Neural progenitor cell (in vitro differentiated cells): ENCODE data around the gene EVI5L.

ENCODE experiments used
- CTCF ChIP-seq: fragments of 200-600 bp; sonication (generic); IDR thresholded peaks from 2 replicates; pipeline ENCODE4 v1.5.1; 2017; ENCODE audit warnings: antibody characterized with exemption, mild to moderate bottlenecking
- EZH2 ChIP-seq: fragments of 200-600 bp; sonication (generic); IDR thresholded peaks from 2 replicates; pipeline ENCODE4 v1.6.1; 2017; ENCODE audit warnings: antibody characterized with exemption, mild to moderate bottlenecking, moderate library complexity
- EZH2phosphoT487 ChIP-seq: fragments of 200-600 bp; sonication (generic); IDR thresholded peaks from 2 replicates; pipeline ENCODE4 v1.6.1; 2017; ENCODE audit warnings: antibody characterized with exemption

DNA sequence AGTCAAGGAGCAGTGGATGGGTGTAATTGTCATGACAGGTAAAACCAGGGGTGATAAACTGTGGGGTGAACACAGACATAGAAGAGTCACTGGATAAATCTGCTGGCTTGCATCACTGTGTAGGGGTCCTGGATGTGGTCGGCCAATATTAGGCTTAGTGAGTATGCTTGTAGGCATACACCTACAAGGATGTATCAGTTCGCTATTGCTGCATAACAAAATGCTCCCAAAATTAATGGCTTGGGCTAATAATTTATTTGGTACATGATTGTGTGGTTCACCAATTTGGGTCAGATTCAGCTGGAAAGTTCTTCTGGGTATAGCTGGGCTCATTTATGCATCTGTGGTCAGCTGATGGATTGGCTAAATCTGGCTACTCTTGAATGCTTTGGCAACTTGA lies 11.2 kb upstream of the EVI5L start:
- TF ChIP-seq EZH2 (no peak), CTCF (no peak), EZH2phosphoT487 (no peak)
